Caco-2 (cell line): ENCODE measurements around the gene FBXO36. TPM values are rescaled to one million over a fixed set of nuclear protein-coding genes. Genes with fewer than 3 reads are reported as not detected.

Source experiments
- BruUV-seq: library from RNA; stranded (reverse); fragments of 400-500 nt; replicated peaks from 2 replicates; lab custom pipeline; 2021; lab: Mats Ljungman, UMichigan
- CTCF ChIA-PET: fragments of 300-600 bp; sonication (Branson Sonifier 250); formaldehyde crosslinking; loops from one replicate; lab custom pipeline; 2022; ENCODE audit warnings: antibody characterized with exemption; lab: Charles Lee
- POLR2A ChIA-PET: fragments of 300-600 bp; sonication (Branson Sonifier 250); formaldehyde crosslinking; loops from one replicate; lab custom pipeline; 2022; ENCODE audit warnings: antibody characterized with exemption; lab: Charles Lee
- DNase-seq, 2 experiments: peaks; one replicate each; pipeline versions ENCODE4 v3.0.0 to v3.0.0-alpha.2; 2020 to 2022
- H3K27me3 ChIP-seq: replicated peaks from 2 replicates; pipeline ENCODE4 v1.6.0; 2011; ENCODE audit warnings: low read length; ENCODE audit not compliant: control insufficient read depth, insufficient read depth
- H3K36me3 ChIP-seq: 2 replicates; pipeline ENCODE4 v1.5.1; 2011; ENCODE audit warnings: low read length; ENCODE audit not compliant: control insufficient read depth, insufficient read depth
- H3K4me1 ChIP-seq: fragments of 250-450 bp; sonication (Bioruptor Pico); 2 replicates; pipeline ENCODE4 v1.5.1; 2020; ENCODE audit warnings: mild to moderate bottlenecking
- H3K4me3 ChIP-seq: 2 replicates; pipeline ENCODE4 v1.5.1; 2011; ENCODE audit warnings: low read depth, mild to moderate bottlenecking, control low read depth, low read length
- H3K9me3 ChIP-seq: fragments of 250-450 bp; sonication (Bioruptor Pico); 2 replicates; pipeline ENCODE4 v1.5.1; 2020; ENCODE audit warnings: mild to moderate bottlenecking, moderate library complexity
- H3K27ac Mint-ChIP-seq: one replicate; pipeline ENCODE4 v1.8.0; 2022; ENCODE audit warnings: mixed read lengths; ENCODE audit not compliant: unreplicated experiment
- H3K27me3 Mint-ChIP-seq: one replicate; pipeline ENCODE4 v1.8.0; 2022; ENCODE audit warnings: mixed read lengths; ENCODE audit not compliant: insufficient read depth, unreplicated experiment
- H3K36me3 Mint-ChIP-seq: one replicate; pipeline ENCODE4 v1.8.0; 2022; ENCODE audit warnings: mild to moderate bottlenecking, mixed read lengths; ENCODE audit not compliant: insufficient read depth, unreplicated experiment
- H3K4me1 Mint-ChIP-seq: one replicate; pipeline ENCODE4 v1.8.0; 2022; ENCODE audit warnings: low read depth, mixed read lengths; ENCODE audit not compliant: unreplicated experiment
- H3K4me3 Mint-ChIP-seq: one replicate; pipeline ENCODE4 v1.8.0; 2022; ENCODE audit warnings: mild to moderate bottlenecking, moderate library complexity, mixed read lengths; ENCODE audit not compliant: unreplicated experiment
- H3K9me3 Mint-ChIP-seq: one replicate; pipeline ENCODE4 v1.8.0; 2022; ENCODE audit warnings: mixed read lengths; ENCODE audit not compliant: unreplicated experiment
- intact Hi-C: fragments of 100-400 bp; cut with micrococcal nuclease; formaldehyde crosslinking; loops from one replicate; pipeline ENCODE4 v1.10.0; 2022; ENCODE audit not compliant: unreplicated experiment
- total RNA-seq: library from RNA; stranded (reverse); gene quantifications from 2 replicates; pipeline ENCODE4 v1.2.3, GENCODE V29; 2022
- TF ChIP-seq, protein P1 (sequence below), 2 experiments: fragments of 200-600 bp in 1 of 2; IDR thresholded peaks; 1 replicate in 1 of 2; 2 replicates in 1 of 2; pipeline versions ENCODE4 v1.5.1 to v1.8.0; 2011 to 2022; ENCODE audit warnings: antibody characterized with exemption in 1 of 2, control low read depth in 1 of 2, inconsistent platforms in 1 of 2, low read depth in 1 of 2, low read length in 1 of 2, mild to moderate bottlenecking in 1 of 2, moderate library complexity in 1 of 2; ENCODE audit not compliant: insufficient read depth in 1 of 2, severe bottlenecking in 1 of 2, unreplicated experiment in 1 of 2

FBXO36 gene
- total RNA-seq, 1 experiment from 2014 or later: 0.64 TPM

DNA sequence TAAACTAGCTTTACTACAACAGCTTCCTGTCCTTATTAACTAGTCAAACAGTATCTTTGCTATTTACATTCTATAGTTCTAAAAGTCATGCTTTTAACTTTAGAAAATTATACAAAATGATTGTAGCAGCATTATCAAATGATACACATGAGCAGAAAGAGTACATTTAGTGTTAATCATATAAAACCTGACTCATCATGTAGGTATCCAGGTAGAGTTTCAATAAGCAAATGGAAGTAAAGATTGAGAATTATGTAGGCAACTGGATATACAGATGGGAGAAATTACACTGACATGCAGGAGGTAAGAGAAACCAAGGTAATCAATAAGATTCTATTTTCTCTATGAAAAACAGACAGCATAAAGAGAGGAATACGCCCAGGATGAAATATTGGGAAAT, 34.3 kb upstream of the FBXO36 start:
- H3K36me3 Mint-ChIP-seq: no peaks in the 10 kb centered on the region
- H3K27ac Mint-ChIP-seq: no peak overlapping the region
- H3K4me3 Mint-ChIP-seq: no peak overlapping the region
- H3K27me3 Mint-ChIP-seq: no peaks in the 10 kb centered on the region
- POLR2A ChIA-PET: no interaction called here
- intact Hi-C loops: no loop called here
- Histone ChIP-seq H3K36me3 (no peaks in the 10 kb centered on the region), H3K9me3 (no peaks in the 10 kb centered on the region), H3K27me3 (no peaks in the 10 kb centered on the region), H3K4me3 (no peak overlapping the region), H3K4me1 (no peaks in the 10 kb centered on the region)
- no peak for DNase-seq
- TF ChIP-seq, protein P1, sequence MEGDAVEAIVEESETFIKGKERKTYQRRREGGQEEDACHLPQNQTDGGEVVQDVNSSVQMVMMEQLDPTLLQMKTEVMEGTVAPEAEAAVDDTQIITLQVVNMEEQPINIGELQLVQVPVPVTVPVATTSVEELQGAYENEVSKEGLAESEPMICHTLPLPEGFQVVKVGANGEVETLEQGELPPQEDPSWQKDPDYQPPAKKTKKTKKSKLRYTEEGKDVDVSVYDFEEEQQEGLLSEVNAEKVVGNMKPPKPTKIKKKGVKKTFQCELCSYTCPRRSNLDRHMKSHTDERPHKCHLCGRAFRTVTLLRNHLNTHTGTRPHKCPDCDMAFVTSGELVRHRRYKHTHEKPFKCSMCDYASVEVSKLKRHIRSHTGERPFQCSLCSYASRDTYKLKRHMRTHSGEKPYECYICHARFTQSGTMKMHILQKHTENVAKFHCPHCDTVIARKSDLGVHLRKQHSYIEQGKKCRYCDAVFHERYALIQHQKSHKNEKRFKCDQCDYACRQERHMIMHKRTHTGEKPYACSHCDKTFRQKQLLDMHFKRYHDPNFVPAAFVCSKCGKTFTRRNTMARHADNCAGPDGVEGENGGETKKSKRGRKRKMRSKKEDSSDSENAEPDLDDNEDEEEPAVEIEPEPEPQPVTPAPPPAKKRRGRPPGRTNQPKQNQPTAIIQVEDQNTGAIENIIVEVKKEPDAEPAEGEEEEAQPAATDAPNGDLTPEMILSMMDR (IDR thresholded peaks at IDR 0.05; ENCODE audit: insufficient read depth in 1 of 2, low read depth in 1 of 2, low read length in 1 of 2, severe bottlenecking in 1 of 2, unreplicated experiment in 1 of 2): no peak
- no peaks in the 10 kb centered on the region for H3K9me3 Mint-ChIP-seq
- CTCF ChIA-PET: no interaction called here
- H3K4me1 Mint-ChIP-seq: peaks cover 14% of the 10 kb centered on the region
- BruUV-seq: no TSS peak

DNA sequence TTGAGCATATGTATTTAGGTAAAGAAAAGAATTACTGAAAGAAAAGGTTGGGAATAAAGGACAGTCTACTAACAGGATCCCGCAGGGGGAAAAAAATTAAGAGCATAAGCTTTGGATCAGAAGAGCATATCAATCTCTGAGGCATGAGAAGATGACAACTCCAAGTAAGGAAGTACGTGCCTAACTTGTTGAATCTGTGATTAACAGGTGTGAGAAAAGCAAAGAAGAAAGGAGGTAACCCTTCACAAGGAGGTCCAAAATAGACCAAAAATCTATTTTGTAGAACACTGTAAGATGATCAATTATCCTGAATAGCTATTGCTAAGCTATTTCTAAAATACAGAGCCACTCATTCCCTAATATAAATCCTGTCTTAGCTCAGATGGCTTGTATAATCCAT, 33.3 kb upstream of the FBXO36 start:
- H3K4me3 ChIP-seq: no peak overlapping the region
- peaks cover 14% of the 10 kb centered on the region for H3K4me1 Mint-ChIP-seq
- H3K4me1 ChIP-seq: no peaks in the 10 kb centered on the region
- DNase-seq: no peak
- no peaks in the 10 kb centered on the region for H3K9me3 ChIP-seq
- intact Hi-C loops: no loop called here
- no TSS peak for BruUV-seq
- ChIA-PET CTCF (no interaction called here), POLR2A (no interaction called here)
- peak overlapping the region; percentile 65 for H3K27ac Mint-ChIP-seq
- H3K36me3 Mint-ChIP-seq: no peaks in the 10 kb centered on the region
- H3K4me3 Mint-ChIP-seq: no peak overlapping the region
- no peaks in the 10 kb centered on the region for H3K36me3 ChIP-seq
- no peaks in the 10 kb centered on the region for H3K27me3 Mint-ChIP-seq
- no peaks in the 10 kb centered on the region for H3K9me3 Mint-ChIP-seq
- H3K27me3 ChIP-seq: no peaks in the 10 kb centered on the region
- TF ChIP-seq, protein P1 (IDR thresholded peaks at IDR 0.05; ENCODE audit: insufficient read depth in 1 of 2, low read depth in 1 of 2, low read length in 1 of 2, severe bottlenecking in 1 of 2, unreplicated experiment in 1 of 2): no peak

DNA sequence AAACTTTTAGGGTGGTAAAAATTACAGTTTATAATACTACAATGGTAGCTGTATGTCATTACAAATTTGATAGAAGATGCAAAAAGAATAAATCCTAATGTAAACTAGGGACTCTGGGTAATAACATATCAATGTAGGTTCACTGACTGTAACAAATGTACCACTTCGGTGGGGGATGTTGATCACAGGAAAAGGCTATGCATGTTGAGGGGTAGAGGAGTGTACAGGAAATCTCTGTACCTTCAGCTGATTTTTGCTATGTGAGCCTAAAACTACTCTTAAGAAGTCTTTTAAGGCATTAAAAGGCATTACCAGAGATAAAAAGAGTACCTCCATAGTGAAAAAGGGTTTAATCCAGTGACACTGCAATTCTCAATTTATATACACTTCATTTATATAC, 25.4 kb upstream of the FBXO36 start:
- Histone ChIP-seq H3K9me3 (no peaks in the 10 kb centered on the region), H3K4me3 (no peak overlapping the region), H3K36me3 (no peaks in the 10 kb centered on the region; the same call in 1 of the 2 replicates), H3K4me1 (no peaks in the 10 kb centered on the region), H3K27me3 (no peaks in the 10 kb centered on the region)
- peaks cover 5% of the 10 kb centered on the region for H3K36me3 Mint-ChIP-seq
- BruUV-seq: no TSS peak
- no peaks in the 10 kb centered on the region for H3K27me3 Mint-ChIP-seq
- CTCF ChIA-PET: no interaction called here
- POLR2A ChIA-PET: no interaction called here
- no peak for DNase-seq
- H3K27ac Mint-ChIP-seq: no peak overlapping the region
- intact Hi-C loops: no loop called here
- H3K4me3 Mint-ChIP-seq: no peak overlapping the region
- TF ChIP-seq, protein P1 (IDR thresholded peaks at IDR 0.05; ENCODE audit: insufficient read depth in 1 of 2, low read depth in 1 of 2, low read length in 1 of 2, severe bottlenecking in 1 of 2, unreplicated experiment in 1 of 2): no peak
- H3K4me1 Mint-ChIP-seq: no peaks in the 10 kb centered on the region
- no peaks in the 10 kb centered on the region for H3K9me3 Mint-ChIP-seq
